Activated naive CD4-positive, alpha-beta T cell treated with anti-CD3 and anti-CD28 coated beads, Interleukin-2, amount 50 U/mL, for 24 hours (primary cell): ENCODE data around the gene PRPF6.
A peak's percentile ranks its signal among the peaks of the same experiment; 100 is the strongest.

ENCODE experiments used
- H3K27ac Mint-ChIP-seq: one replicate; pipeline ENCODE4 v1.8.0; 2021; ENCODE audit warnings: mild to moderate bottlenecking, mixed read lengths
- H3K27me3 Mint-ChIP-seq: one replicate; pipeline ENCODE4 v1.8.0; 2021; ENCODE audit warnings: mixed read lengths
- H3K36me3 Mint-ChIP-seq: one replicate; pipeline ENCODE4 v1.8.0; 2021; ENCODE audit warnings: mixed read lengths
- H3K4me1 Mint-ChIP-seq: one replicate; pipeline ENCODE4 v1.8.0; 2021; ENCODE audit warnings: mixed read lengths
- H3K4me3 Mint-ChIP-seq: one replicate; pipeline ENCODE4 v1.8.0; 2021; ENCODE audit warnings: mild to moderate bottlenecking, mixed read lengths
- H3K9me3 Mint-ChIP-seq: one replicate; pipeline ENCODE4 v1.8.0; 2021; ENCODE audit warnings: mixed read lengths

The PRPF6 gene

DNA sequence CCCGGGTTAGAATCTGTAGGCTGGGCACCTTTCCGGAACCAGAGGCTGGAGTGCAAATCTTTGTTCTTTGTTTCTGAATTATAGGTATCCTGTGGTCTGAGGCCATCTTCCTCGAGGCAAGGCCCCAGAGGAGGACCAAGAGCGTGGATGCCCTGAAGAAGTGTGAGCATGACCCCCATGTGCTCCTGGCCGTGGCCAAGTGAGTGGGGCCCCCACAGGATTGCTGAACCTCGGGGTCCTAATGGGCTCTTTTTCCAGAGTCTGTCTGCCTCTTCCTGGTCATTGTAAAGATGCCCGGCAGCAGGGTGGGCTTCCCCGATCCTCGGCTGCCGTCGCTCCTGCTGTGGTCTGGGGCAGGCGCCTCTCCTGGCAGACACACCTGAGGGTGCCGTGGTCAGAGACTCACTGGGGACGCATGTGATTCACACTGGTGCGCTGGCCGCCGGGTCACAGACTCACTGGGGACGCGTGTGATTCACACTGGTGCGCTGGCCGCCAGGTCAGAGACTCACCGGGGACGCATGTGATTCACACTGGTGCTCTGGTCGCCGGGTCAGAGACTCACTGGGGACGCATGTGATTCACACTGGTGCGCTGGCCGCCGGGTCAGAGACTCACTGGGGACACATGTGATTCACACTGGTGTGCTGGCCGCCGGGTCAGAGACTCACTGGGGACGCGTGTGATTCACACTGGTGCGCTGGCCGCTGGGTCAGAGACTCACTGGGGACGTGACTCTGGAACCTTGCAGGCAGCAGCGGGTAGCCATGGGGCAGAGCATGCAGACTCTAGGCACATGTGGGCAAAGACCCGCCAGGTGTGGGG is 48.6 kb downstream of the PRPF6 start:
- H3K4me3 Mint-ChIP-seq = no peak overlapping the region
- peaks cover 11% of the 10 kb centered on the region for H3K4me1 Mint-ChIP-seq
- H3K36me3 Mint-ChIP-seq = peaks cover 8% of the 10 kb centered on the region
- no peak overlapping the region for H3K27ac Mint-ChIP-seq
- no peaks in the 10 kb centered on the region for H3K9me3 Mint-ChIP-seq
- H3K27me3 Mint-ChIP-seq = no peaks in the 10 kb centered on the region

DNA sequence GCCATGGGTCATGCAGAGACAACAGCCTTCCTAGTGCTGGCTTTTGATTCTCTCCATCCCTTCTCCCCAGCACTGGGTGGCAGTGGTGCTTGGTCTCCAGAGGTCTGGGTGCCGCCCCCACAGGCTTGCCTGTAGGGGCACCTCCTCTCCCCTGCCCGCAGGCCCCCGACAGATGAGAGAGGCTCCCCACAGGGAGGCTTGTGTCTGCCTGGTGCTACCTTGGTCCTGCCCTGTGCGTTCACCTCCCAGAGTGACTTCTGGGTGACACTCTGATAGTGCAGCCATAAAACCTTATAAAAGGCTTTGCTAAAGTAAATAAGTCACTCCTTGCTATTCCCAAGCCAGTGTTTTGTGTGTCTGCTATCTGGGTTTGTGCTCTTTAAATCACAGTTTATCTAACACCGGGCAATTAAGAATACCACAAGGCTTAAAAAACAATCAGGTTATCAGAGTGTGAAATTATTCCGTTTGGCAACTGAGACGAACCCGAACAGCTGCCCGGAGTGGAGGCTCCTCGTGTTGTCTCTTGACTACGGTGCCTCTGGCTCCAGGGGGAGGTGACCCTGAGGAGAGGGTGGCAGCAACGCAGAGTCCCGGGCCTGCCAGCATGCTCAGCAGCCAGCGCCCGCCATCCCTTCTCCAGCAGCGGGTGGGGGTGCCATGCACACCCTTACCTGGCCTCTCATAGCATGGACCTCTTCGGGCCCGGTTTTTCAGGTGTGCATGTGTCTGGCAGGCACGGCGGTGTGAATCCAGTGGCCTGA is 49.6 kb downstream of the PRPF6 start:
- Mint-ChIP-seq H3K27ac (peak overlapping the region; percentile 59), H3K9me3 (no peaks in the 10 kb centered on the region), H3K36me3 (peaks cover 5% of the 10 kb centered on the region), H3K4me3 (no peak overlapping the region), H3K4me1 (peaks cover 21% of the 10 kb centered on the region), H3K27me3 (no peaks in the 10 kb centered on the region)

- H3K9me3 Mint-ChIP-seq = no peaks in the 10 kb centered on the region
- H3K36me3 Mint-ChIP-seq = peaks cover 4% of the 10 kb centered on the region
- no peaks in the 10 kb centered on the region for H3K27me3 Mint-ChIP-seq
- H3K27ac Mint-ChIP-seq = no peak overlapping the region
- no peak overlapping the region for H3K4me3 Mint-ChIP-seq
- H3K4me1 Mint-ChIP-seq = peaks cover 22% of the 10 kb centered on the region
Measured at GRCh38 chr20:64031822-64032314, 50.9 kb downstream of the PRPF6 start.

DNA sequence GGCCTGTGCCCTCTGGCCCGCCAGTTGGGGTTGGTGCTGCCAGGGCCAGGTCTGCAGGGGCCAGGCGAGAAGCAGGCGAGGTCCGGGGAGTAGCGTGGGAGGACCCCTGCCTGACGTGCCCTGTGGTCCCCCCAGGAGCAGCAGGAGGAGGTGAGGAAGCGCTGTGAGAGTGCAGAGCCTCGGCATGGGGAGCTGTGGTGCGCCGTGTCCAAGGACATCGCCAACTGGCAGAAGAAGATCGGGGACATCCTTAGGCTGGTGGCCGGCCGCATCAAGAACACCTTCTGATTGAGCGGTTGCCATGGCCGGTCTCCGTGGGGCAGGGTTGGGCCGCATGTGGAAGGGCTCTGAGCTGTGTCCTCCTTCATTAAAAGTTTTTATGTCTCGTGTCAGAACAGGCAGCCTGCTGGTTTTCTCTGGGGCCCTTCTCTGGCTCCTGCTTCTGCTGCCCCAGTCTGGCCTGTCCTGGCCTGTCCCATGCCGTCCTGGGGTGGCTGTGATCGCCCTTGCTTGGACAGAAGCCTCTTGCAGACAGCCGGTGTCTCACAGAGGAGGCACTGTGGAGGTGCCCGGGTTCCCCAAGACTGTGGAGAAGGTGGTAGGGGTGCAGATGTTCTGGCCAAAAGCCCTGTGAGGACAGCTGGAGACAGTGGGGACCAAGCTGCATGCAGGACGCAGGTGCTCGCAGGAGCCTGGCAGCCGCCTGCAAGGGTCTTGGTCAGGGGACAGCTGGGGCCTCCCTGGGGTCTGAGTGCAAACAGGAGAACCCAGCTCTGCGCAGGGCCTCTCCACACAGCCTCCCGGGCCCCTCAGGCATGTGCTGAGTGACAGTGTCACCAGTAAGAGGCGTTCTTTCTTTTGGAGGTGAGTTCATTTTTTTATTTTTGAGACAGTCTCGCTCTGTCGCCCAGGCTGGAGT is 52.0 kb downstream of the PRPF6 start:
- no peak overlapping the region for H3K27ac Mint-ChIP-seq
- no peaks in the 10 kb centered on the region for H3K27me3 Mint-ChIP-seq
- no peak overlapping the region for H3K4me3 Mint-ChIP-seq
- peaks cover 33% of the 10 kb centered on the region for H3K4me1 Mint-ChIP-seq
- no peaks in the 10 kb centered on the region for H3K9me3 Mint-ChIP-seq
- peaks cover 2% of the 10 kb centered on the region for H3K36me3 Mint-ChIP-seq

DNA sequence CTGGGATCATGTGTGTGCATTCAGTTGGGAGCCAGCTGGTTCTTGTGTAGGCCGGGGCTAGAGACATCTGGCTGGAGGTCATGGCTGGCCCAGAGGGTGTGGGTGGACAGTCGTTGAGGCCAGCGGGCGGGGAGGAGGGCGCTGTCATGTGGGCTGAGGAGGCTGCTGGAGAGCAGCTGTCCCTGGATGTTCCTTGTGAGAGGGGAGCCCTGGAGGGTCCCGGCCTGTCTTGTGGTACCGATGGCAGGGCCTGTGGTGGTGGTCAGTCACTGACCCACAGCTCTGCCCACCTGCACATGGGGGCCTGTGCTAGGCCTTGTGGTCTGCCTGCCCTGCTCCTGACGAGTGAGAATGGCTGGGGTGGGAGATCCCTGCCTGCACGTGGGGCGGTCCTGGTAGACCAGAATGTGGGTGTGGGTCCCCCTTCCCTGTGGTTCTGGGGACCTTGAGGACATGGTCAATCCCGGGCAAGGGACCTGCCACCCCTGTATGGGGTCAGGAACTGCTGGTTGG is 53.1 kb downstream of the PRPF6 start:
- Mint-ChIP-seq H3K9me3 (no peaks in the 10 kb centered on the region), H3K27me3 (no peaks in the 10 kb centered on the region), H3K4me1 (peaks cover 33% of the 10 kb centered on the region), H3K27ac (peak overlapping the region; percentile 51), H3K4me3 (no peak overlapping the region), H3K36me3 (peaks cover 2% of the 10 kb centered on the region)

- Mint-ChIP-seq H3K27me3 (no peaks in the 10 kb centered on the region), H3K4me1 (peaks cover 43% of the 10 kb centered on the region), H3K27ac (peak overlapping the region; percentile 92), H3K4me3 (peak overlapping the region; percentile 67), H3K9me3 (no peaks in the 10 kb centered on the region), H3K36me3 (peaks cover 2% of the 10 kb centered on the region)
Measured at GRCh38 chr20:64035066-64035932, 54.4 kb downstream of the PRPF6 start.

- Mint-ChIP-seq H3K4me1 (peaks cover 49% of the 10 kb centered on the region), H3K36me3 (peaks cover 2% of the 10 kb centered on the region), H3K27me3 (no peaks in the 10 kb centered on the region), H3K9me3 (no peaks in the 10 kb centered on the region), H3K27ac (peak within 1 kb of the TSS; percentile 92), H3K4me3 (peak within 1 kb of the TSS; percentile 67)
Measured at GRCh38 chr20:64035933-64036345, 55.0 kb downstream of the PRPF6 start, which contains the start of gene C20orf204. Gene C20orf204 (plus strand): TSS chr20:64036182. CDS start chr20:64036324, 142 bp downstream.

GRCh38 chr20:64036346-64037198 is 55.6 kb downstream of the PRPF6 start:
- peaks cover 52% of the 10 kb centered on the region for H3K4me1 Mint-ChIP-seq
- H3K4me3 Mint-ChIP-seq = no peak overlapping the region
- H3K27me3 Mint-ChIP-seq = no peaks in the 10 kb centered on the region
- H3K27ac Mint-ChIP-seq = peak overlapping the region; percentile 68
- no peaks in the 10 kb centered on the region for H3K9me3 Mint-ChIP-seq
- peaks cover 2% of the 10 kb centered on the region for H3K36me3 Mint-ChIP-seq

GRCh38 chr20:64037199-64037497 is 56.2 kb downstream of the PRPF6 start:
- H3K9me3 Mint-ChIP-seq = no peaks in the 10 kb centered on the region
- no peaks in the 10 kb centered on the region for H3K27me3 Mint-ChIP-seq
- peaks cover 2% of the 10 kb centered on the region for H3K36me3 Mint-ChIP-seq
- peaks cover 52% of the 10 kb centered on the region for H3K4me1 Mint-ChIP-seq
- no peak overlapping the region for H3K4me3 Mint-ChIP-seq
- peak overlapping the region; percentile 68 for H3K27ac Mint-ChIP-seq

GRCh38 chr20:64037498-64038213 is 56.7 kb downstream of the PRPF6 start:
- Mint-ChIP-seq H3K4me3 (peak overlapping the region; percentile 67), H3K27ac (peak overlapping the region; percentile 81)

DNA sequence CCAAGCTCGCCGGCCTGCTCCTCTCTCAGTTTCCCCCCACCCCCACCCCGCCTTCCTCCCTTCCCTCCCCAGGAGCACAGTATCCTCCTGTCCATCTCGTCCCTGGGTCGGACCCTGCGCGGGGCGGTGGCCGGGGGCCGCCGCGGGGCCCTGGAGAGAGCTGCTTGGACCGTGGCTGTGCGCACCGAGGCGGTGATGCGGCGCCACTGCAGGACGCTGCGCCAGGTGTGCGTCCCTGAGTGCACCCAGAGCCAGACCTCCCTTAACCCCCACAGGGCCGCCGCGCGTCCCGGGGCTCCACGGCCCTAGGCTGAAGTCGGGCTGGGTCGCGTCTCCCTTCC is 57.3 kb downstream of the PRPF6 start:
- Mint-ChIP-seq H3K27ac (no peak overlapping the region), H3K36me3 (peaks cover 2% of the 10 kb centered on the region), H3K4me1 (peaks cover 52% of the 10 kb centered on the region)

More at GRCh38 chr20:64037498-64038213, 56.7 kb downstream of the PRPF6 start:
- peaks cover 52% of the 10 kb centered on the region for H3K4me1 Mint-ChIP-seq
- H3K36me3 Mint-ChIP-seq = peaks cover 2% of the 10 kb centered on the region
- no peaks in the 10 kb centered on the region for H3K27me3 Mint-ChIP-seq
- H3K9me3 Mint-ChIP-seq = no peaks in the 10 kb centered on the region

DNA sequence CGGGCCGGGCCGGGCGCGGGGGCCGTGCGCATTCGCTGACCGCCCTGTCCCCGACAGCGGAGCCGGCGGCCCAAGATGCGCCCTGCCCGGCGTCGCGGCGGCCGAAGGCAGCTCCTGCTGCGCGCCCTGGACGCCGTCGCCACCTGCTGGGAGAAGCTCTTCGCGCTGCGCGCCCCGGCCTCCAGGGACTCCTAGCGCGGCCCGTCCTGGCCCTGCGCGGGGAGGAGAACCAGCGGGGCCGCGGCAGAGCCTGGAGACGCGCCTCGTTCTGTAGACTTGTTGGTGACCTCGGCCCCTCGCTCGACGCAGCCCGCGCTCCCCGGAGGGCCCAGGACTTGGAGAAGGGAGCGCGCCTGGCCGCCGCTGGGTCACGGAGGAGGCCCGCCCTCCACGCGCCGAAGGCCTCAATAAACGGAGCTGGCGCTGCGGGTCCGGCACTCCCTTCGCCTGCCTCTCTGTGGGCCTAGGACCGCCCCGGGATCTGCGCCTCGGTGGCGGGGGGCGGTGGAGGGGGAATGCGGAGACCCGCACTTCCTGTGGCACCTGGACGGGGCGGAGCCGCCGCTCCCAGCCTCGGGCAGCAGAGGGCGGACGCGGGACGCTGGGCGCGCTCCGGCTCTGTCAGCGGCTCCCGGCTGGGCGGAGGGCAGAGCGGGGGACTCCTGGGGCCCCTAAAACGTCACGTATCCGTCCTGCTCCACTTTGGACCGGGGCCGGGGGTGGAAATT is 57.8 kb downstream of the PRPF6 start:
- H3K4me3 Mint-ChIP-seq = peak overlapping the region; percentile 81
- no peaks in the 10 kb centered on the region for H3K9me3 Mint-ChIP-seq
- H3K27ac Mint-ChIP-seq = peak overlapping the region; percentile 35
- H3K4me1 Mint-ChIP-seq = peaks cover 54% of the 10 kb centered on the region
- no peaks in the 10 kb centered on the region for H3K36me3 Mint-ChIP-seq
- H3K27me3 Mint-ChIP-seq = no peaks in the 10 kb centered on the region

More for the DNA sequence above, 57.3 kb downstream of the PRPF6 start:
- H3K4me3 Mint-ChIP-seq = peak overlapping the region; percentile 49
- H3K9me3 Mint-ChIP-seq = no peaks in the 10 kb centered on the region
- H3K27me3 Mint-ChIP-seq = no peaks in the 10 kb centered on the region
